MM.1S (cell line): ENCODE data around the gene PTPRE.

Source experiments
- EZH2 ChIP-seq: fragments of 300-600 bp; sonication (generic); optimal IDR thresholded peaks from 2 replicates; pipeline ENCODE3; 2017; ENCODE audit warnings: low read depth, mild to moderate bottlenecking, antibody characterized with exemption, low read length, mixed read lengths
- TF ChIP-seq, protein P1 (sequence below): fragments of 300-600 bp; sonication (generic); IDR thresholded peaks from 2 replicates; pipeline ENCODE4 v1.5.1; 2016; ENCODE audit warnings: antibody characterized with exemption, low read length, mixed read lengths

DNA sequence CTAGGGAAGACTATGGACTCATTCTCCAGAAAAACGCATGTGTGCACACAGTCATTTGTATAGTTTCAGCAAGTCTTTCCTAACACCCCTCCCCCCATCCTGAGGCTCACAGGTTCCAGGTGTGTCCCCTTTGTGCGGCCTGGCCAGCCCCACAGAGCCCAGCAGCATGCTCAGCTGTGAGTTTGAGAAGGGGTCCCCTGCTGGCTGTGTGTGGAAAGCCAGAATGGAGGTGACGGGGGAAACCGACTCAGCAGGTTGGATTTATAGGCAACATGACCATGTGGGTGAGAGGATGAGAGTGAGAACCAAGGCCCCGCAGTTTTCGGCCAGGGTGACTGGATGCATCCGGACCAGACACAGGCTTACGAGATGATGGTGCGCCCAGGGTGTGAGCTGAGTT lies 9.9 kb downstream of the PTPRE start:
- TF ChIP-seq, protein P1, sequence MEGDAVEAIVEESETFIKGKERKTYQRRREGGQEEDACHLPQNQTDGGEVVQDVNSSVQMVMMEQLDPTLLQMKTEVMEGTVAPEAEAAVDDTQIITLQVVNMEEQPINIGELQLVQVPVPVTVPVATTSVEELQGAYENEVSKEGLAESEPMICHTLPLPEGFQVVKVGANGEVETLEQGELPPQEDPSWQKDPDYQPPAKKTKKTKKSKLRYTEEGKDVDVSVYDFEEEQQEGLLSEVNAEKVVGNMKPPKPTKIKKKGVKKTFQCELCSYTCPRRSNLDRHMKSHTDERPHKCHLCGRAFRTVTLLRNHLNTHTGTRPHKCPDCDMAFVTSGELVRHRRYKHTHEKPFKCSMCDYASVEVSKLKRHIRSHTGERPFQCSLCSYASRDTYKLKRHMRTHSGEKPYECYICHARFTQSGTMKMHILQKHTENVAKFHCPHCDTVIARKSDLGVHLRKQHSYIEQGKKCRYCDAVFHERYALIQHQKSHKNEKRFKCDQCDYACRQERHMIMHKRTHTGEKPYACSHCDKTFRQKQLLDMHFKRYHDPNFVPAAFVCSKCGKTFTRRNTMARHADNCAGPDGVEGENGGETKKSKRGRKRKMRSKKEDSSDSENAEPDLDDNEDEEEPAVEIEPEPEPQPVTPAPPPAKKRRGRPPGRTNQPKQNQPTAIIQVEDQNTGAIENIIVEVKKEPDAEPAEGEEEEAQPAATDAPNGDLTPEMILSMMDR: no peak
- TF ChIP-seq EZH2: no peak
